Neural cell (in vitro differentiated cells): ENCODE data around the gene NGFR. TPM values are rescaled to one million over a fixed set of nuclear protein-coding genes. Genes with fewer than 3 reads are reported as not detected.

ENCODE experiments used
- H2AFZ ChIP-seq: fragments of 200-600, 300-800 bp; sonication (generic), shearing (Covaris generic); 2 replicates; pipeline ENCODE4 v1.6.0; 2014; ENCODE audit warnings: low read depth, mild to moderate bottlenecking, antibody characterized with exemption, low read length, moderate library complexity
- H3F3A ChIP-seq: fragments of 200-600 bp; shearing (Covaris generic); 2 replicates; pipeline ENCODE4 v1.6.1; 2016; ENCODE audit warnings: mild to moderate bottlenecking, moderate library complexity, mixed read lengths, antibody characterized with exemption, low read length; ENCODE audit not compliant: insufficient read depth, poor library complexity, severe bottlenecking
- H3K27ac ChIP-seq: fragments of 200-600, 300-800 bp; sonication (generic), shearing (Covaris generic); 2 replicates; pipeline ENCODE4 v1.5.1; 2014; ENCODE audit warnings: mild to moderate bottlenecking, low read length, moderate library complexity
- H3K27me3 ChIP-seq: fragments of 300-800, 200-600 bp; sonication (generic), shearing (Covaris generic); 2 replicates; pipeline ENCODE4 v1.6.0; 2014; ENCODE audit warnings: mild to moderate bottlenecking, low read depth, low read length, moderate library complexity; ENCODE audit not compliant: insufficient read depth
- H3K36me3 ChIP-seq: fragments of 300-800, 200-600 bp; sonication (generic), shearing (Covaris generic); 2 replicates; pipeline ENCODE4 v1.5.1; 2014; ENCODE audit warnings: mild to moderate bottlenecking, antibody characterized with exemption, low read length, moderate library complexity; ENCODE audit not compliant: insufficient read depth
- H3K4me2 ChIP-seq: fragments of 300-800, 200-600 bp; sonication (generic), shearing (Covaris generic); 2 replicates; pipeline ENCODE4 v1.6.0; 2014; ENCODE audit warnings: mild to moderate bottlenecking, low read length
- H3K4me3 ChIP-seq: fragments of 300-800, 200-600 bp; sonication (generic), shearing (Covaris generic); 2 replicates; pipeline ENCODE4 v1.5.1; 2014; ENCODE audit warnings: mild to moderate bottlenecking, low read length, moderate library complexity
- H3K79me2 ChIP-seq: fragments of 200-600 bp; shearing (Covaris generic); replicated peaks from 2 replicates; pipeline ENCODE4 v1.6.0; 2014; ENCODE audit warnings: mild to moderate bottlenecking, low read length, moderate library complexity; ENCODE audit not compliant: insufficient read depth
- H3K9ac ChIP-seq: fragments of 300-800, 200-600 bp; sonication (generic), shearing (Covaris generic); 2 replicates; pipeline ENCODE4 v1.6.1; 2016; ENCODE audit warnings: mild to moderate bottlenecking, low read length, mixed read lengths
- H3K9me2 ChIP-seq: fragments of 200-600 bp; shearing (Covaris generic); 2 replicates; pipeline ENCODE4 v1.6.1; 2016; ENCODE audit warnings: mild to moderate bottlenecking, low read length, mixed read lengths; ENCODE audit not compliant: insufficient read depth
- H3K9me3 ChIP-seq: fragments of 200-600, 300-800 bp; sonication (generic), shearing (Covaris generic); 2 replicates; pipeline ENCODE4 v1.6.1; 2016; ENCODE audit warnings: mild to moderate bottlenecking, mixed run types, low read length, moderate library complexity, mixed read lengths
- H4K20me1 ChIP-seq: fragments of 200-600 bp; shearing (Covaris generic); 2 replicates; pipeline ENCODE4 v1.6.1; 2016; ENCODE audit warnings: mild to moderate bottlenecking, mixed run types; ENCODE audit not compliant: insufficient read depth
- CTCF ChIP-seq: fragments of 450-650 bp; IDR thresholded peaks from 2 replicates; pipeline ENCODE4 v1.5.1; 2014; ENCODE audit warnings: antibody characterized with exemption, mild to moderate bottlenecking, moderate library complexity; ENCODE audit not compliant: poor library complexity, severe bottlenecking
- EZH2 ChIP-seq: fragments of 200-600, 300-800 bp; shearing (Covaris generic), sonication (generic); IDR thresholded peaks from 2 replicates; pipeline ENCODE4 v1.6.1; 2014; ENCODE audit warnings: antibody characterized with exemption, low read length, borderline replicate concordance, mild to moderate bottlenecking; ENCODE audit not compliant: insufficient read depth, poor library complexity, severe bottlenecking
- MXI1 ChIP-seq: fragments of 450-650 bp; conservative IDR thresholded peaks from 2 replicates; pipeline ENCODE4 v1.6.1; 2014; ENCODE audit warnings: antibody characterized with exemption, mild to moderate bottlenecking; ENCODE audit not compliant: poor library complexity, severe bottlenecking
- POLR2AphosphoS5 ChIP-seq: IDR thresholded peaks from 2 replicates; pipeline ENCODE4 v1.6.1; 2012
- RAD21 ChIP-seq: fragments of 450-650 bp; conservative IDR thresholded peaks from 2 replicates; pipeline ENCODE4 v1.6.1; 2014; ENCODE audit warnings: antibody characterized with exemption, mild to moderate bottlenecking, moderate library complexity
- REST ChIP-seq: IDR thresholded peaks from 2 replicates; pipeline ENCODE4 v1.6.1; 2012; ENCODE audit warnings: borderline replicate concordance
- SMC3 ChIP-seq: fragments of 450-650 bp; conservative IDR thresholded peaks from 2 replicates; pipeline ENCODE4 v1.6.1; 2014; ENCODE audit warnings: antibody characterized with exemption, mild to moderate bottlenecking, moderate library complexity; ENCODE audit not compliant: poor library complexity
- TAF1 ChIP-seq: IDR thresholded peaks from 2 replicates; pipeline ENCODE4 v1.6.1; 2012; ENCODE audit warnings: low read depth
- polyA minus RNA-seq: library from RNA; depleted of rRNA, polyadenylated mRNA; stranded (reverse); fragments of >200 nt; gene quantifications from 2 replicates; pipeline ENCODE4 v1.2.3, GENCODE V29; 2014
- polyA plus RNA-seq: library from polyadenylated mRNA; depleted of rRNA; stranded (reverse); fragments of >200 nt; gene quantifications from 2 replicates; pipeline ENCODE4 v1.2.3, GENCODE V29; 2014

The NGFR gene
- polyA plus RNA-seq: 3.6 and 6.7 TPM in 2 replicates
- polyA minus RNA-seq: 5.6 and 7.2 TPM in 2 replicates

GRCh38 chr17:49494986-49495841, at the start of gene NGFR:
TSS of gene NGFR (plus strand) at chr17:49495293. CDS start at chr17:49495418, 125 bp downstream.
- TF ChIP-seq TAF1: no peak
- TF ChIP-seq RAD21: no peak
- Histone ChIP-seq H3K9ac (peak within 1 kb of the TSS; percentile 50), H2AFZ (no peak within 1 kb of the TSS), H3F3A (no peaks in the 10 kb centered on the region), H3K79me2 (no peaks in the 10 kb centered on the region), H3K9me2 (no peaks in the 10 kb centered on the region), H3K36me3 (no peaks in the 10 kb centered on the region), H4K20me1 (no peaks in the 10 kb centered on the region), H3K27ac (no peak within 1 kb of the TSS), H3K27me3 (peaks cover 58% of the 10 kb centered on the region), H3K4me3 (peak within 1 kb of the TSS; percentile 79), H3K9me3 (no peaks in the 10 kb centered on the region), H3K4me2 (no peak within 1 kb of the TSS)

GRCh38 chr17:49445591-49445990, 49.5 kb upstream of the NGFR start:
- Histone ChIP-seq H2AFZ (no peak overlapping the region), H4K20me1 (no peaks in the 10 kb centered on the region), H3K9me3 (no peaks in the 10 kb centered on the region), H3K4me2 (no peak overlapping the region), H3K27me3 (no peaks in the 10 kb centered on the region), H3K9ac (no peak overlapping the region), H3K9me2 (no peaks in the 10 kb centered on the region), H3K4me3 (no peak overlapping the region), H3F3A (no peaks in the 10 kb centered on the region), H3K79me2 (no peaks in the 10 kb centered on the region), H3K36me3 (no peaks in the 10 kb centered on the region), H3K27ac (no peak overlapping the region)
- TF ChIP-seq TAF1: no peak
- no peak for TF ChIP-seq SMC3
- no peak for TF ChIP-seq EZH2

- H2AFZ ChIP-seq: no peak overlapping the region
- no peaks in the 10 kb centered on the region for H3K79me2 ChIP-seq
- H3K4me2 ChIP-seq: no peak overlapping the region
- no peaks in the 10 kb centered on the region for H3K27me3 ChIP-seq
- H3K9ac ChIP-seq: no peak overlapping the region
- no peaks in the 10 kb centered on the region for H3K9me3 ChIP-seq
- no peaks in the 10 kb centered on the region for H4K20me1 ChIP-seq
- H3K4me3 ChIP-seq: no peak overlapping the region
- H3K27ac ChIP-seq: no peak overlapping the region
- TF ChIP-seq RAD21 (no peak), SMC3 (no peak), MXI1 (no peak), POLR2AphosphoS5 (no peak), TAF1 (no peak), REST (no peak), EZH2 (no peak), CTCF (no peak)
- H3K9me2 ChIP-seq: no peaks in the 10 kb centered on the region
- H3K36me3 ChIP-seq: no peaks in the 10 kb centered on the region
- H3F3A ChIP-seq: no peaks in the 10 kb centered on the region
These were observed 47.3 kb upstream of the NGFR start for GRCh38 chr17:49447628-49448302.
